ENCODE data around the gene OR10AD1.

Gene OR10AD1

DNA sequence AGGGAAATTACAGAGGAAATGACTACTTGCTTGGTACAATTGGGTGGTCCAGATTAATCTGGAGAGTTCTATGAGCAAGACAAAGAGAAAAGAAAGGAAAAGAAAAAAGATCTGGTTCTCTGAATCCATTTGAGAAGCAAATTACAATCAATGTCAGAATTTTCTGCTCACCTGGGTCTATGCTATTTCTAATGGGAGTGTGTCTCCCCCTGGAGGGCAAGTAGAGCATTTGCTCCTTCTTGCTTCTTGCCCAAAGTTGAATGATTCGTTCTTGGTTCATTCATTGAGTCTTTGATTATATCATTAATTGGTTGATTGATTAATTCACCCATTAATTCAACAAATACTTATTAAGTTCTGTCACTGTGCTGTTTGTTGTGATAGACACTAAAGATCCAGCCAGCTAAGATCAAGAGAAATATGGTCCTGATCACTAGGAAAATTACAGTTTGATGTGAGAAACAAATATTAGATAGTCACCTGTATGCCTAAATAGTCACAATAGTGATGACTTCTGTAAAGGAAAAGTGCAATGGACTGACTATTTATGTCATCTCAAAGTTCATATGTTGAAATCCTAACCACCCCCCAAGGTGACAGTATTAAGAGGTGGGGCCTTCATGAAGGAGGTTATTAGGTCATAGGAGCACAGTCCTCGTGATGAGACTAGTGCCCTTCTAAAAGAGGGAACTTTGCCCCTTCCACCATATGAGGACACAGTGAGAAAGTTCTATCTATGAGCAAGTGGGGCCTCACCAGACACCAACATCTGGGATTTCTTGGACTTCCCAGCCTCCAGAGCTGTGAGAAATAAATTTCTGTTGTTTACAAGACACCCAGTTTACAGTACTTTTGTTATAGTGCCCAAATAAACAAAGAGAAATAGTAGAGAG is 37.8 kb downstream of the OR10AD1 start:
- Histone ChIP-seq H3K4me3 (ENCODE audit: control insufficient read depth in 1 of 7, extremely low read depth in 1 of 7, insufficient read depth in 4 of 7, low read depth in 2 of 7, low read length in 6 of 7) (no peak overlapping the region), H3K4me1 (ENCODE audit: control extremely low read depth in 1 of 4, control insufficient read depth in 4 of 4, insufficient read depth in 4 of 4, low read length in 3 of 4) (peaks cover 10 to 18% (median 16%) of the 10 kb centered on the region in 4 experiments), H3K27ac (ENCODE audit: insufficient read depth in 1 of 2, low read depth in 1 of 2, low read length in 2 of 2, poor library complexity in 1 of 2, severe bottlenecking in 2 of 2) (no peak overlapping the region), H3K36me3 (ENCODE audit: control insufficient read depth in 4 of 4, insufficient read depth in 4 of 4, low read length in 3 of 4) (no peaks in the 10 kb centered on the region), H3K9me3 (ENCODE audit: control extremely low read depth in 1 of 5, control insufficient read depth in 4 of 5, insufficient read depth in 2 of 5, low read depth in 1 of 5, low read length in 4 of 5) (no peaks in the 10 kb centered on the region), H3K27me3 (replicated peaks in 2 of 5; ENCODE audit: control insufficient read depth in 4 of 5, insufficient read depth in 5 of 5, low read length in 4 of 5) (no peaks in the 10 kb centered on the region)
- WGBS (ENCODE audit: insufficient coverage) = no CpG with 5 or more reads among the region's 2 CpGs
- ChIA-PET CTCF (interaction anchor here (0.9 to 4.2 kb wide), 18 partner anchors 11 to 282 kb away, joined by 3 to 57 read pairs (median 4); partner anchors contain the start of gene SENP1), POLR2A (no interaction called here)
- peak; percentile 78 to 91 (median 84) for DNase-seq

DNA sequence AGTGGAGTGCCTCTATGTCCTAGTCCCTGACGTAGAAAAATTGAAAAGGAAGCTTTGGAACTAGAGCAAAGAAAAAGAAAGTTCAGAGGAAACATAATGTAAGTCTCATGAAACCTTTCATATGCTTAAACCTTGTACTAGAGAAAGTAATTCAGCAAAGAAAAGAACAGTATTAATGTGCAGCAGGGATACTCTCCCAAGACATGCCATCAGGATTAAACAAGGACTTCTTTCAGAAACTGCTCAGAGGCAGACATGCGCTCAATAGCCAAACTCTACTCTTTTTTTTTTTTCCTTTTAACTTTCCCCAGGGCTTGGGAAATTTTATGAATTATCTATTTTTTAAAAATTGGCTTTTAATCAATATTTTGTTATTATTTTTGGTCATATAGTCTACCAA is 38.6 kb downstream of the OR10AD1 start:
- no peak overlapping the region for H3K27ac ChIP-seq (ENCODE audit: insufficient read depth in 1 of 2, low read depth in 1 of 2, low read length in 2 of 2, poor library complexity in 1 of 2, severe bottlenecking in 2 of 2)
- WGBS (ENCODE audit: insufficient coverage) = 90% methylated on average over 1 of the region's 2 CpGs
- DNase-seq = no peak
- no peaks in the 10 kb centered on the region for H3K27me3 ChIP-seq (replicated peaks in 2 of 5; ENCODE audit: control insufficient read depth in 4 of 5, insufficient read depth in 5 of 5, low read length in 4 of 5)
- CTCF ChIA-PET = interaction anchor here (1.0 to 4.2 kb wide), 15 partner anchors 15 to 281 kb away, joined by 3 to 57 read pairs (median 5); partner anchors contain the start of genes CCDC184 and PFKM
- H3K4me3 ChIP-seq (ENCODE audit: control insufficient read depth in 1 of 7, extremely low read depth in 1 of 7, insufficient read depth in 4 of 7, low read depth in 2 of 7, low read length in 6 of 7) = no peak overlapping the region
- H3K9me3 ChIP-seq (ENCODE audit: control extremely low read depth in 1 of 5, control insufficient read depth in 4 of 5, insufficient read depth in 2 of 5, low read depth in 1 of 5, low read length in 4 of 5) = no peaks in the 10 kb centered on the region
- H3K36me3 ChIP-seq (ENCODE audit: control insufficient read depth in 4 of 4, insufficient read depth in 4 of 4, low read length in 3 of 4) = no peaks in the 10 kb centered on the region
- POLR2A ChIA-PET = no interaction called here
- H3K4me1 ChIP-seq (ENCODE audit: control extremely low read depth in 1 of 4, control insufficient read depth in 4 of 4, insufficient read depth in 4 of 4, low read length in 3 of 4) = peaks cover 13 to 25% (median 24%) of the 10 kb centered on the region in 4 experiments

DNA sequence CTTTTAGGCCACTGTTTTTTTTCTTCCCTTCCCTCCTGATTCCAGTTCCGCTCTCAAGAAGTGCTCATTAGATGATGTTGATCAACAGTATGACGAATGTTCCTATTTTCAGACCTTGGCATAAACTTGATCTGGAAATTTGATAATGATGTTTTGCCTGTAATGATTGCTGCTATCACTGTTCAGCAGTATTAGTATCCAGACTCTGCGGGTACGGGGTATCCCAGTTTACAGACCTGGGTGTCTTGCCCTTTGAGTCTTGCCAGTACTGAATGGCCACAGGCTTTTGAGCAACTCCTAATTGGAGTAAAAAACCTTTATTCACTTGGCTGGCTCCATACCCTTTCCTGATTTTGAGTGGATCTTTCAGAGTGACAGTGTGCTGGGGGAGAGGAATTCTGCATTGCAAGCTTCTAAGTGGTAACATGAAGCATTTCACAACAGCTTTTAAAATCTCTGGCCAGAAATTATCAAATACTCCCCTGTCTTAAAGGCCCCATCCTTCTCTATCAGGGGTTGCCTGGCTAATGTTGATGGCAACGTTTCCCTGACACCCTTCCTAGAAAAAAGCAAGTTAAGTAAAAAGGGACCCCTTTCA is 39.8 kb downstream of the OR10AD1 start:
- Histone ChIP-seq H3K27me3 (replicated peaks in 2 of 5; ENCODE audit: control insufficient read depth in 4 of 5, insufficient read depth in 5 of 5, low read length in 4 of 5) (no peaks in the 10 kb centered on the region), H3K9me3 (ENCODE audit: control extremely low read depth in 1 of 5, control insufficient read depth in 4 of 5, insufficient read depth in 2 of 5, low read depth in 1 of 5, low read length in 4 of 5) (no peaks in the 10 kb centered on the region), H3K4me3 (ENCODE audit: control insufficient read depth in 1 of 7, extremely low read depth in 1 of 7, insufficient read depth in 4 of 7, low read depth in 2 of 7, low read length in 6 of 7) (no peak overlapping the region), H3K4me1 (ENCODE audit: control extremely low read depth in 1 of 4, control insufficient read depth in 4 of 4, insufficient read depth in 4 of 4, low read length in 3 of 4) (peaks cover 13 to 32% (median 30%) of the 10 kb centered on the region in 4 experiments), H3K36me3 (ENCODE audit: control insufficient read depth in 4 of 4, insufficient read depth in 4 of 4, low read length in 3 of 4) (no peaks in the 10 kb centered on the region), H3K27ac (ENCODE audit: insufficient read depth in 1 of 2, low read depth in 1 of 2, low read length in 2 of 2, poor library complexity in 1 of 2, severe bottlenecking in 2 of 2) (no peak overlapping the region)
- 70% methylated on average over 2 of the region's 5 CpGs for WGBS (ENCODE audit: insufficient coverage)
- DNase-seq = no peak
- POLR2A ChIA-PET = no interaction called here
- CTCF ChIA-PET = interaction anchor here (0.7 to 4.2 kb wide), 11 partner anchors 10 to 280 kb away, joined by 3 to 57 read pairs (median 5); partner anchors contain the start of genes CCDC184 and PFKM

DNA sequence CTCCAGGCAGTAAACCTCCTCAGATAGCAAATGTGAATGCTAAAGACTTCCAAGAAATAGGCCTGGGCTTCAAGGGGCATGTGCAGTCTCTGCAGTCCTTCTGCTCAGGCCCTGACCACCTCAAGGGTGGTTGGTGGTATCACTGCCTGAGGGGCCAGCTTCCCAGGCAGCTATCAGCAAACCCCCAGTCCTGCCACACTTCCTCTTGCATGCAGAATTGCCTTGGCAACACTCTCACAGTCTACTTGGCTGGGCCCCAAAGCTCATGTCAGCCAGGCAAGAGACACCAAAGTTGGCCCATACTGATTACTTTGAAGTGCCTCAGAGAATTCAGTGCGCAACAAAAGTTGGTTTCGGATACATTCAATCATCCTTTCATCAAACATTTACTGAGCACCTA is 42.3 kb downstream of the OR10AD1 start:
- Histone ChIP-seq H3K27me3 (replicated peaks in 2 of 5; ENCODE audit: control insufficient read depth in 4 of 5, insufficient read depth in 5 of 5, low read length in 4 of 5) (no peaks in the 10 kb centered on the region), H3K9me3 (ENCODE audit: control extremely low read depth in 1 of 5, control insufficient read depth in 4 of 5, insufficient read depth in 2 of 5, low read depth in 1 of 5, low read length in 4 of 5) (no peaks in the 10 kb centered on the region), H3K27ac (ENCODE audit: insufficient read depth in 1 of 2, low read depth in 1 of 2, low read length in 2 of 2, poor library complexity in 1 of 2, severe bottlenecking in 2 of 2) (peak overlapping the region; percentile 41 to 79), H3K36me3 (ENCODE audit: control insufficient read depth in 4 of 4, insufficient read depth in 4 of 4, low read length in 3 of 4) (no peaks in the 10 kb centered on the region), H3K4me1 (ENCODE audit: control extremely low read depth in 1 of 4, control insufficient read depth in 4 of 4, insufficient read depth in 4 of 4, low read length in 3 of 4) (peaks cover 26 to 46% (median 45%) of the 10 kb centered on the region in 4 experiments), H3K4me3 (ENCODE audit: control insufficient read depth in 1 of 7, extremely low read depth in 1 of 7, insufficient read depth in 4 of 7, low read depth in 2 of 7, low read length in 6 of 7) (peak overlapping the region in 1 of 7 experiments; percentile 12)
- DNase-seq = peak; percentile 93 to 98 (median 97)
- ChIA-PET CTCF (interaction anchor here (0.9 to 3.7 kb wide), 6 partner anchors 8 to 76 kb away, joined by 3 to 24 read pairs (median 4); no protein-coding TSS in a partner anchor), POLR2A (interaction anchor here (0.7 to 0.8 kb wide), 2 partner anchors 54 to 1081 kb away, joined by 3 to 4 read pairs; partner anchors contain the start of gene AMIGO2)
- no CpG with 5 or more reads among the region's 2 CpGs for WGBS (ENCODE audit: insufficient coverage)

DNA sequence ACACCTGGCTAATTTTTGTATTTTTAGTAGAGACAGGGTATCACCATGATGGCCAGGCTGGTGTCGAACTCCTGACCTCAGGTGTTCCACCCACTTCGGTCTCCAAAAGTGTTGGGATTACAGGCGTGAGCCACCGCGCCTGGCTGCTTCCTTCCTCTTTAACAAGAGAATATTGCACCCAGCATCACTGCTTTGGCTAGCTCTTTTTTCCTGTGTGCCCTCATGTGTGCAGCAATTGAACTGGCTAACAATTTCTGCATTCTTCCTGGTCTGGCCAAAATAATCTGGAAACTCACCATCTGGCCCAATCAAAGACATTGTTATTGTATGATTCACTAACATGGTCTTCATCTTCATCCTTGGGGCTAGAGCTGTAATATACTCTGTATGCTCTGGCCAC is 43.0 kb downstream of the OR10AD1 start:
- CTCF ChIA-PET = interaction anchor here (0.6 to 3.7 kb wide), 7 partner anchors 8 to 75 kb away, joined by 3 to 24 read pairs (median 3); no protein-coding TSS in a partner anchor
- POLR2A ChIA-PET = no interaction called here
- WGBS (ENCODE audit: insufficient coverage) = 27% methylated on average over 5 of the region's 5 CpGs

DNA sequence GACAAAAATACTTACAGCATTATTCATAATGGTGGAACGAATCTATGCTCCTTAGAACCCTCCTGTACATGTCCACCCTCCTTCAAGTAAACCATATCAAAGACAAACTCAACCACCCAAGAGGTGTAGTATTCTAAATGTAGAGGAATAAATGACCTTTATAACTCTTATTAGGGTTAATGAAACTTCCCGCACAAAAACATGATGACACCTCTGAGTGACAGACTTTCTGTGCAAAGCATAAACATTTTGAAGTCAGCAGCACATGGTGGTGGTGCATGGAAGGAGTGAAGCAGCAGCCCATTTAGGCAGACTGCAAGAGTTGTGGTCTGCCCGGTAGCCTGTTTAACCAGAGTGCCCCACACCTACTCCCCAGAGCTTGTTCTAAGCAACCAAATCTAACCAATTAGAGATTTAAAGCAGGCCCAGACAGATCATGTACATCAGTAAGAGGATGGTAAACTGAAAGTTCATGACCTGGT is 45.2 kb downstream of the OR10AD1 start:
- no peaks in the 10 kb centered on the region for H3K27me3 ChIP-seq (replicated peaks in 2 of 5; ENCODE audit: control insufficient read depth in 4 of 5, insufficient read depth in 5 of 5, low read length in 4 of 5)
- peak in 1 of 3 donors; percentile 20 for DNase-seq
- ChIA-PET POLR2A (interaction anchor here (1.5 kb wide), 1 partner anchor 52 kb away, joined by 8 read pairs; the partner anchor contains the start of gene SENP1), CTCF (interaction anchor here (0.5 to 1.7 kb wide), 11 partner anchors 16 to 140 kb away, joined by 3 to 8 read pairs (median 3); partner anchors contain the start of gene SENP1)
- H3K4me1 ChIP-seq (ENCODE audit: control extremely low read depth in 1 of 4, control insufficient read depth in 4 of 4, insufficient read depth in 4 of 4, low read length in 3 of 4) = peaks cover 26 to 46% (median 45%) of the 10 kb centered on the region in 4 experiments
- peak overlapping the region in 6 of 7 experiments; percentile 77 to 98 (median 94) for H3K4me3 ChIP-seq (ENCODE audit: control insufficient read depth in 1 of 7, extremely low read depth in 1 of 7, insufficient read depth in 4 of 7, low read depth in 2 of 7, low read length in 6 of 7)
- no peaks in the 10 kb centered on the region for H3K9me3 ChIP-seq (ENCODE audit: control extremely low read depth in 1 of 5, control insufficient read depth in 4 of 5, insufficient read depth in 2 of 5, low read depth in 1 of 5, low read length in 4 of 5)
- no CpG with 5 or more reads among the region's 3 CpGs for WGBS (ENCODE audit: insufficient coverage)
- peaks cover 0 to 7% (median 6%) of the 10 kb centered on the region in 4 experiments for H3K36me3 ChIP-seq (ENCODE audit: control insufficient read depth in 4 of 4, insufficient read depth in 4 of 4, low read length in 3 of 4)
- peak overlapping the region; percentile 1 to 89 for H3K27ac ChIP-seq (ENCODE audit: insufficient read depth in 1 of 2, low read depth in 1 of 2, low read length in 2 of 2, poor library complexity in 1 of 2, severe bottlenecking in 2 of 2)

More for the DNA sequence above, 43.0 kb downstream of the OR10AD1 start:
- peak overlapping the region in 2 of 7 experiments; percentile 16 to 38 for H3K4me3 ChIP-seq (ENCODE audit: control insufficient read depth in 1 of 7, extremely low read depth in 1 of 7, insufficient read depth in 4 of 7, low read depth in 2 of 7, low read length in 6 of 7)
- no peaks in the 10 kb centered on the region for H3K27me3 ChIP-seq (replicated peaks in 2 of 5; ENCODE audit: control insufficient read depth in 4 of 5, insufficient read depth in 5 of 5, low read length in 4 of 5)
- DNase-seq = peak in 2 of 3 donors; percentile 34 to 37
- H3K4me1 ChIP-seq (ENCODE audit: control extremely low read depth in 1 of 4, control insufficient read depth in 4 of 4, insufficient read depth in 4 of 4, low read length in 3 of 4) = peaks cover 26 to 46% (median 45%) of the 10 kb centered on the region in 4 experiments
- no peaks in the 10 kb centered on the region for H3K36me3 ChIP-seq (ENCODE audit: control insufficient read depth in 4 of 4, insufficient read depth in 4 of 4, low read length in 3 of 4)
- H3K27ac ChIP-seq (ENCODE audit: insufficient read depth in 1 of 2, low read depth in 1 of 2, low read length in 2 of 2, poor library complexity in 1 of 2, severe bottlenecking in 2 of 2) = peak overlapping the region in 1 of 2 experiments; percentile 79
- no peaks in the 10 kb centered on the region for H3K9me3 ChIP-seq (ENCODE audit: control extremely low read depth in 1 of 5, control insufficient read depth in 4 of 5, insufficient read depth in 2 of 5, low read depth in 1 of 5, low read length in 4 of 5)

Data from common myeloid progenitor, CD34-positive (primary cell).